Dermis blood vessel endothelial cell (primary cell): ENCODE measurements around the gene SELP. TPM values are rescaled to one million over a fixed set of nuclear protein-coding genes. Genes with fewer than 3 reads are reported as not detected.
A peak's percentile ranks its signal among the peaks of the same experiment; 100 is the strongest.
"Not testable (repeated sequence)": the region's sequence is repeated elsewhere in the genome, so short reads cannot be mapped to it uniquely, and the experiment has no call there.

Experiments
- DNase-seq: peaks from one replicate; pipeline ENCODE4 v3.0.0; 2010
- total RNA-seq: library from RNA; depleted of rRNA; stranded (reverse); fragments of >200 nt; gene quantifications from 2 replicates; pipeline ENCODE4 v1.2.3, GENCODE V29; 2014

Gene SELP
- 2.6 and 5.3 TPM in 2 replicates for total RNA-seq

DNA sequence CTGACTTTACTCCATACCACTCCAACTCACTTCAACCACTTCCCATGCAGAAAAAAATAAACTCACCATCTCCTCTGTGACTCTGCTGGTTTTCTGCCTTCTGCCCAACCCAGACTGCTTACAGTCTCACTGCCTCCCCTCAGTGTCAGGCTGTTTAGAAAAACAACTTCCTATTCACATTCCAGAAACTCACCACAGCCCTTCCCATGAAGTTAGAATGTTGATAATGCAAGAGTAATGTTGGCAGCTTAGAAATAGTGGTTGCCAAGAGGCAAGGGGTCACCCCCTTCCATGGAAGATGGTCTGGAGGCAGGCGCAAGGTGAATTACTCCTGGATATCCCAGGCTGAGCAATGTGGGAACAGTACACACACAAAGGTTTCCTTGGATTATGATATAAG lies at the start of gene SELP:
SELP (minus strand) TSS at position 119 of the 400 bp plus-strand sequence; CDS start at position 69, 50 bp downstream.
- peak; percentile 77 for DNase-seq

DNA sequence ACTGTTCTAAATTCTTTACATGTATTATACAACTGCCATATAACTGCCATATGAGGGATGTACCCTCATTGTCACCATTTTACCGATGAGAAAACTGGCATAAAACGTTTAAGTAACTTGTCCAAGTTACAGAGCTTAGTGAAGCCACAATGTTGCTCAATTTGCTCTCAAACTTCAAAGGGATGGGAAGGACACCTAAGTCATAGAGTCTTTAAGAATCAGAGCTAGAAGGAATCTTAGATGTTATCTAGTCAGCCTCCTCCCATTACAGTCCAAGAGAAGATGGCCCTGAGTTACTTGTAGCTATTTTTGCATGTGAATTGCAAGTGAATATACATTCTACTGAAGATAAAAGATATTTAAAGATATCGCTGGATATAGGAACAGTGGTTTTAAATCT lies 49.8 kb upstream of the SELP start:
- DNase-seq: no peak

DNA sequence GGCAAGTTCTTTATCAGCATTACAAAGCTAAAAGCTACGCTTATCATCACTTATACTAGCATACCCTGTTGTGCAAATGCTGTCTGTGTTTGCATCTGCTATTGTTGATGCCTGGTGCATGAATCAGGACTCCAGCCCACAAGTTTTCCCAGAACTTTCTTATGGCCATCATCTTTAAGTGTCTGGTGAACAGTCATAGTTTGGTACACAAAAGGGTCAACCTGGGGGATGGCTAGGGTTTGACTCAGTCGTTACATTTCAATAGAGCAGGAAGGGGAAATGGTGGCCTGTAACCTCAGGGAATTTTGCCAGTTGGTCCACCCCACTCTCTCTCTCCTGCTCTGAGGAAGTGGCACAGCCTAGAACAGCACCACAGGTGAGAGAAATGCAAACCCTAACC lies 46.1 kb upstream of the SELP start:
- peak; percentile 88 for DNase-seq

DNA sequence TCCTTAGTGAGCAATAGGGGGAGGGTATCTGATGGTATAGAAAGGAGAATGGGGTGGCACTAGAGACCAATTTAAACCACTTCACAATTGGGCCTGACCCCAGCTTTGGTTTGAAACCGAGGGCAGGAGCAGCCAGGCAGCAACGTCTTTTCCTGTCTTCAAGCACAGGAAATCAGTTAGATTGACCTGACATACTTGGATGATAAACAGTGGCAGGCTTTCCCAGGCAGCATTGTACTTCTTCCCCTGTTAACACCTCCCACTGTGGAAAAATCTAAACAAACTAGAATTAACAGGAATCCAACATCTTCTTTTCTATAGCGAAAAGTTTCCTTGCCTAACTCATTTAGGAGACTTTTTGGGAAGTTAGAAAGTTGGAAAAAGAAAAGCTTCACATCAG lies 40.9 kb upstream of the SELP start:
- DNase-seq: peak; percentile 91

DNA sequence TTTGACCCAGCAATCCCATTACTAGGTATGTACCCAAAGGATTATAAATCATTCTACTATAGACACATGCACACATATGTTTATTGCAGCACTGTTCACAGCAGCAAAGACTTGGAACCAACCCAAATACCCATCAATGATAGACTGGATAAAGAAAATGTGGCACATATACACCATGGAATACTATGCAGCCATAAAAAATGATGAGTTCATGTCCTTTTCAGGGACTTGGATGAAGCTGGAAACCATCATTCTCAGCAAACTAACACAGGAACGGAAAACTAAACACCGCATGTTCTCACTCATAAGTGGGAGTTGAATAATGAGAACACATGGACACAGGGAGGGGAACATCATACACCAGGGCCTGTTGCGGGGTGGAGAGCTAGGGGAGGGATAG lies 40.3 kb upstream of the SELP start:
- not testable (repeated sequence) for DNase-seq

DNA sequence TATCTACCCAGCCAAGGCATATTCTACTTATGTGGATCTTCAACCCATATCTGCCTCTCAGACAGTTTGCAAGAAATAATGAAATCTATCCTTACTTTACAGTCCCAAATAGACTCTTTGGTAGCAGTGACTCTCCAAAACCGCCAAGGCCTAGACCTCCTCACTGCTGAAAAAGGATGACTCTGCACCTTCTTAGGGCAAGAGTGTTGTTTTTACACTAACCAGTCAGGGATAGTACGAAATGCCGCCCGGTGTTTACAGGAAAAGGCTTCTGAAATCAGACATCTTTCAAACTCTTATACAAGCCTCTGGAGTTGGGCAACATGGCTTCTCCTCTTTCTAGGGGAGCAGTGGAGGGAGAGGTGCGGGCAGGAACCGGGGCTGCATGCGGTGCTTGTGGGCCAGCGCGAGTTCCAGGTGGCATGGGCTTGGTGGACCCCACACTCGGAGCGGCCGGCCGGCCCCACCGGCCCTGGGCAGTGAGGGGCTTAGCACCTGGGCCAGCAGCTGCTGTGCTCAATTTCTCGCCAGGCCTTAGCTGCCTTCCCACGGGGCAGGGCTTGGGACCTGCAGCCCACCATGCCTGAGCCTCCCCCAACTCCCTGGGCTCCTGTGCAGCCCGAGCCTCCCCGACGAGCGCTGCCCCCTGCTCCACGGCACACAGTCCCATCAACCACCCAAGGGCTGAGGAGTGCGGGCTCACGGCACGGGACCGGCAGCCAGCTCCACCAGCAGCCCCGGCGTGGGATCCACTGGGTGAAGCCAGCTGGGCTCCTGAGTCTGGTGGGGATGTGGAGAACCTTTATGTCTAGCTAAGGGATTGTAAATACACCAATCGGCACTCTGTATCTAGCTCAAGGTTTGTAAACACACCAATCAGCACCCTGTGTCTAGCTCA lies 38.0 kb upstream of the SELP start:
- not testable (repeated sequence) for DNase-seq

DNA sequence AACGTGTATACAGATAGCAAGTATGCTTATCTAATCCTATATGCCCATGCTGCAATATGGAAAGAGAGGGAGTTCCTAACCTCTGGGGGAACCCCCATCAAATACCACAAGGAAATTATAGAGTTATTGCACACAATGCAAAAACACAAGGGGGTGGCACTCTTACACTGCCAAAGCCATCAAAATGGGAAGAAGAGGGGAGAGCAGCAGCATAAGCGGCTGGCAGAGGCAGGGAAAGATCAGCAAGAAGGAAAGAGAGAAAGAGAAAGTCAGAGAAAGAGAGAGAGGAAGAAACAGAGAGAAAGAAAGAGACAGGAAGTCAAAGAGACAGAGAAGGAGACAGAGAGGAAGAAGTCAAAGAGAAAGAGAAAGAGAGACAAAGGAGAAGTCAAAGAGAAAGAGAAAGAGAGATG lies 37.3 kb upstream of the SELP start:
- DNase-seq: not testable (repeated sequence)

DNA sequence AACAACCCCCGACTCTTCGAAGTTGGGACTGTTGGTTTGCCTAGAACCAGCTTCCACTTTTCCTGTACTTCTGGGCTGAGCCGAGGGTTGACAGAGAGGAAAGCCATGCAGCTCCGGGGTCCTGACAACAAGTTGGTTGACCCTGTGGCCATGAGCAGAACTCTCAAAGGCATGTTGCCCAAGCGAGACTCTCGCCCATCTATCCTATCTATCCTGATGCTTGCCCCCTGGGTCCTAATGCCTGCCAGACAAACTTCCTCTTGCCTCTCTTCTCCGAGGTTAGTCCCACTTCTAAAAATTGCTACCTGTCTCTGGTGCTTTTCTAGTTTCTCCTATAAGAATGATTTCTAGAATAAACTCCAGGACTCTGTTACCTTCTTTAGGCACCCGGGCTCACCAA lies 32.8 kb upstream of the SELP start:
- DNase-seq: not testable (repeated sequence)

DNA sequence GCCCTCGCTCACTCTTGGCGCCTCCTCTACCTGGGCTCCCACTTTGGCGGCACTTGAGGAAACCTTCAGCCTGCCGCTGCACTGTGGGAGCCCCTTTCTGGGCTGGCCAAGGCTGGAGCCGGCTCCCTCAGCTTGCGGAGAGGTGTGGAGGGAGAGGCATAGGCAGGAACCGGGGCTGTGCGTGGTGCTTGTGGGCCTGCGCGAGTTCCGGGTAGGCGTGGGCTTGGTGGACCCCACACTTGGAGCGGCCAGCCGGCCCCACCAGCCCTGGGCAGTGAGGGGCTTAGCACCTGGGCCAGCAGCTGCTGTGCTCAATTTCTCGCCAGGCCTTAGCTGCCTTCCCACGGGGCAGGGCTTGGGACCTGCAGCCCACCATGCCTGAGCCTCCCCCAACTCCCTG lies 31.1 kb upstream of the SELP start:
- DNase-seq: not testable (repeated sequence)

DNA sequence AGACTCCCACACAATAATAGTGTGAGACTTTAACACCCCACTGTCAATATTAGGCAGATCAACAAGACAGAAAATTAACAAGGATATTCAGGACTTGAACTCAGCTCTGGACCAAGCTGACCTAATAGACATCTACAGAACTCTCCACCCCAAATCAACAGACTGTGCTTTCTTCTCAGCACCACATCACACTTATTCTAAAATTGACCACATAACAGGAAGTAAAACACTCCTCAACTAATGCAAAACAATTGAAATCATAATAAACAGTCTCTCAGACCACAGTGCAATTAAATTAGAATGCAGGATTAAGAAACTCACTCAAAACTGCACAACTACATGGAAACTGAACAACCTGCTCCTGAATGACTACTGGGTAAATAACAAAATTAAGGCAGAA lies 28.9 kb upstream of the SELP start:
- not testable (repeated sequence) for DNase-seq

DNA sequence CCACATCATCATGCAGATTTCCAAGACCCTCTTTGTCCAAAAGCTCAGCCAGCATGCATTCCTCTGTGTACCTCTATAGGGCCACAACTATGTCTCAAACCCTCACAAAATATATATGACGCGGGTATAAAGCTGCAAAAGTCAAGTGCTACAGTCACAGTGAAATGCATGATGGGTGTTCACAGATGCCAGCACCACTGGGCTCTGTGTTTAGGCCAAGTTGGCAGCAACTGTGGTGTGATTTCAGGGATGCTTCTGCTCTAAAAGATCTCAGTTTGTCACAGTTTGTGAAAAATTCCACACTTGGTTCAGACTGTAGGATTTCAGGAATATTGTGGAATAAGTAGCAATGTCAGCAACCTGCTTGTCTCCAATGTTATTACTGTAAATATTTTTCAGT lies 23.9 kb upstream of the SELP start:
- no peak for DNase-seq

DNA sequence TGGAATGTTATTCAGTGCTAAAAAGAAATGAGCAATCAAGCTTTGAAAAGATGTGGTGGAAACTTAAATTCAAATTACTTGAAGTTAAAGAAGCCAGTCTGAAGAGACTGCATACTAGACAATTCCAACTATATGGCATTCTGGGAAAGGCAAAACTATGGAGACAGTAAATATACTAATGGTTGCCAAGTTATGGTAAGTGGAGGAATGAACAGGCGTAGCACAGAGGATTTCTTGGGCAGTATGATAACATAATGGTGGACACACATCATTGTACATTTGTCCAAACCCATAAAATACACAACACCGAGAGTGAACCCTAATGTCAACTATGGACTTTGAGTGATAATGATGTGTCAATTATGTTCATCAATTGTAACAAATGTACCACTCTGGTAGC lies 21.1 kb upstream of the SELP start:
- DNase-seq: no peak

DNA sequence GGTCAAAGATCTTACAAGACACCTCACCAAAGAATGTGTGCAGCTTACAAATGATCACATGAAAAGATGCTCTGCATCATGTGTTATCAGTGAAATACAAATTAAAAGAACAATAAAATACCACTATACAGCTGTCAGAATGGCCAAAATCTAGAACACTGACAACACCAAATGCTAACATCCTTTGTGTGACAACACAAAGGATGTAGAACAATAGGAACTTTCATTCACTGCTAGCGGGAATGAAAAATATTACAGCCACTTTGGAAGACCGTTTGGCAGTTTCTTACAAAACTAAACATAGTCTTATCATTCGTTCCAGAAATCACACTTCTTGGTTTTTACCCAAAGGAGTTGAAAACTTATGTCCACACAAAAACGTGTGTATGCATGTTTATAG lies 20.6 kb upstream of the SELP start:
- no peak for DNase-seq

DNA sequence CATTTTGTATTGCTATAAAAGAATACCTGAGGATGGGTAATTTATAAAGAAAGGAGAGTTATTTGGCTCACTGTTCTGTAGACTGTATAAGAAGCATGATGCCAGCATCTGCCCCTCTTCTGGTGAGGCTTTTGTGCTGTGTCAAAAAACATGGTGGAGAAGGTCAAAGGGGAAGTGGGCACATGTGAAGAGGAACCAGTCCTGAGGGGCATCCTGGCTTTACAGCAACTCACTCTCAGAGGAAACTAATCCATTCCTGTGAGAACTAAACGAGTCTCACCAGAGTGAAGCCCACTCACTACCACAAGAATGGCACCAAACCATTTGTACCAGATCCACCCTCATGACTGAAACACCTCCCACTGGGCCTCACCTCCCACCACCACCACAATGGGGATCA lies 18.8 kb upstream of the SELP start:
- DNase-seq: no peak

DNA sequence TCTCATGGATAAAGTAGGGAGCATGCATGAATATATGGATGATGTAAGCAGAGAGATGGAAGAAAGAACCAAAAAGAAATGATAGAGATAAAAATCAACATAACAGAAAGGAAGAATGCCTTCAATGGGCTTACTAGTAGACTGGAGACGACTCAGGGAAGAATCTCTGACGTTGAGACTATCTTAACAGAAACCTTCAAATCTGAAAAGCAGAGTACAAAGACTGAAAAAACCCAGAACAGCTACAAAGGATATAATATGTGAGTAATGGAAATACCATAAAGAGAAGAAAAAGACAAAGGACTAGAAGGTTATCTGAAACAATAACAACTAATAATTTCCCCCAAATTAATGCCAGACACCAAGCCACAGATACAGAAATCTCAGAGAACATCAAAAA lies 18.3 kb upstream of the SELP start:
- no peak for DNase-seq

DNA sequence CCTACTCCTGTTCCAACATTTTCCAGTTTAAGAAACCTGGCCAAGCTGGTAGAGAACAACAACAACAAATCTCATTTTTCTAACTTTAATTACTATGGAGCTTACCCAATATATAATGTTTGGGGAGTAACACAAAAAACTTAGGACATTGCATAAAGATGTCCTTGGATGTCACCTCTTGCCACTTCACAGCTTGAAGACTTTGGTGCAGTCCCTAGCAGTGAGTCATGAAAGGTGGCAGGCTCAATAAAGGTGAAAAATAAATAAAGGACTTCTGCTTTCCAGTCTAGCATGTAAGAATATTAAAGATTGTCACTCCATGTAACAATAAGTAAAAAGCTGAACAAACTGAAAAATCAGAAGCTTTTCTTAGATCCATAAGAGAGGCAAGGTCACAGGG lies 17.6 kb upstream of the SELP start:
- DNase-seq: no peak

DNA sequence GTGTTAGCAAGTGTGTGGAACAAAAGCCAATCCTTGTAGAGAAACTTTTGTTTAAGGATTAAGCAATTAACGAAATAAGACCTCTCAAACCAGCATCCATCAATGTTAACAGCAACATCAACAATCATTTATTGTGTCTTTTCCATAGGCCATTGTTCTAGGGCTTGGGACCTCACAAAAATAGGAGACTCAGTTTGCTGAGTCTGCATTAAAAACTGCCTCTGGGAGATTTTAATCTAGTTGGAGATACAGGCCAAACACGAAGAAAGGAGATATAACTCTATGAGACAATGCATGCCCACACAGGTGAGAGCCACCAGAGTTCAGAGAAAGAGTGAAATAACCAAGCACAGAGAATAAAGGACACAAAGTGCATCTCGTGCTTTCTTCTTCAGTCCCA lies 14.4 kb upstream of the SELP start:
- no peak for DNase-seq

DNA sequence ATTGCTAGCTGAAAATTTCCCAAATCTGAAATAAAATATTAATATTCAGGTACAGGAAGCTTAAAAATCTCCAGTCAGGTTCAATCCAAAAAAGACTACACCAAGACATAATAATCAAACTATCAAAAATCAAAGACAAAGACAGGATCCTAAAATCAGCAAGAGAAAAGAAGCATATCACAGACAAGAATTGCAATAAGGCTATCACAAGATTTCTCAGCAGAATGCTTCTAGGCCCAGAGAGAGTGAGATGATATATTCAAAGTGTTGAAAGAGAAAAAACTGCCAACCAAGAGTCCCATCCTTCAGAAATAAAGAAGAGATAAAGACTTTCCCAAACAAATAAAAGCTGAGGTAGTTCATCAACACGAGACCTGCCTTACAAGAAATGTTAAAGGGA lies 5.0 kb upstream of the SELP start:
- DNase-seq: no peak

DNA sequence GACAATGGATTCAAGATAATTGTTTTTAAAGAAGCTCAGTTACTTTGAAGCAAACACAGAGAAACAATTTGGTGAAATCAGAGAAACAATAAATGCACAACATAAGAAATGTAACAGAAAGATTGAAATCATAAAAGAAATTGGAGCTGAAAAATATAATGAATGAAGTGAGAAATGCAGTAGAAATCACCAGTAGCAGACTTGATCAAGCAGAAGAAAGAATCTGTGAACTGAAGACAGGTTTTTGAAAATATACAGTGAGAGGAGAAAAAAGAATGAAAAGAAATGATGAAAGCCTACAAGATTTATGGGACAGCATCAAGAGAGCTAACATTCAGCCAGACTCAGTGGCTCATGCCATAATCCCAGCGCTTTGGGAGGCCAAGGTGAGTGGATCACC lies 4.2 kb upstream of the SELP start:
- DNase-seq: no peak

DNA sequence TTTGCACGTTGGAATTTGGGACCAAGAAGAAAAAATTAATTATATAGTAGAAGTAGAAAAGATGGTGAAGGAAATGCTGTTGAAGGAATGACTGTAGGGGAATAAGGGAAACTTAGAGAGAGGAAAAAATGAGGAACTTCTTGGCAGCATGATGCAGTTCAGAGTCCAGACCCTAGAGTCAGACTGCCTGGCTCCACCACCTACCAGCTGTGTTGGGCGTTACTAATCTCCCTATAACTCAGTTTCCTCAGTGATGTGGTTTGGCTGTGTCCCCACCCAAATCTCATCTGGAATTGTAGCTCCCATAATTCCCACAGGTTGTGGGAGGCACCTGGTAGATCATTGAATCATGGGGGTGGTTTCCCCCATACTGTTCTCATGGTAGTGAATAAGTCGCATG lies 1.3 kb upstream of the SELP start:
- no peak for DNase-seq

DNA sequence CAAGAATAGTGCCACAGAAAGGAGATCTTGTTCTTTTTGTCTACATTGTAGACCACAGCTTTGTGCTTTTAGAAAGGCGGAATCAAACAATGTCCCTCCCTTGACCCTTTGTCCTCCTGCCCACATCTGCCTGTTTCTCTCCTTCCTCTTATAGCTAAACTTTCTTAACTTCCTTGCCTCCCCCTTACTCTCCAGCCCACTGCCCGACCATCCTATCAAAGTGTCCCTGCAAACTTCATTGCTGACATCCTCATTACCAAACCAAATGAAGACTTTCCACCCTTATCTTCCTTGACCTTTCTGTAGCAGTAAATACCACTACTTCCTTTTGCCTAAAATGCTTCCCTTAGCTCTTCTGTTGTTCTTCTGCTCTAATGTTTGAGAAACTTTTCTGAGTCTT lies 5.0 kb downstream of the SELP start:
- DNase-seq: no peak

DNA sequence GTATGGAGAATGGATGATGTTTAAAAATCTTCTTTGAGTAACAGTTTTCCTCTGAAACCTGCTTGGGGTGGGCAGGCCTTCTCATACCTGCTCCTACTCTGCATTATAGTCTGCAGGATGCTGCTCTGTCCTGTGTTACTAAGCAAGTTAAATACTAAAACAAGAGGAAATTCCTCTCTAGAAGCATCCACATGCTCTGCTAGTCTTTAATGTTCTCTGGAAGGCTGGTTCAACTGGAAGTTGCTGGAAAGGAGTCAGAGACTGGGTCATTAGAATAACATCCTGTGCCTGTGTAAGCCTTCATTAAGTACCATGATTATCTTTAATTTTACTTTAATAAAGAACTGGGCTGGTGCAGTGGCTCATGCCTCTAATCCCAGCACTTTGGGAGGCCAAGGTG lies 5.8 kb downstream of the SELP start:
- peak; percentile 77 for DNase-seq

DNA sequence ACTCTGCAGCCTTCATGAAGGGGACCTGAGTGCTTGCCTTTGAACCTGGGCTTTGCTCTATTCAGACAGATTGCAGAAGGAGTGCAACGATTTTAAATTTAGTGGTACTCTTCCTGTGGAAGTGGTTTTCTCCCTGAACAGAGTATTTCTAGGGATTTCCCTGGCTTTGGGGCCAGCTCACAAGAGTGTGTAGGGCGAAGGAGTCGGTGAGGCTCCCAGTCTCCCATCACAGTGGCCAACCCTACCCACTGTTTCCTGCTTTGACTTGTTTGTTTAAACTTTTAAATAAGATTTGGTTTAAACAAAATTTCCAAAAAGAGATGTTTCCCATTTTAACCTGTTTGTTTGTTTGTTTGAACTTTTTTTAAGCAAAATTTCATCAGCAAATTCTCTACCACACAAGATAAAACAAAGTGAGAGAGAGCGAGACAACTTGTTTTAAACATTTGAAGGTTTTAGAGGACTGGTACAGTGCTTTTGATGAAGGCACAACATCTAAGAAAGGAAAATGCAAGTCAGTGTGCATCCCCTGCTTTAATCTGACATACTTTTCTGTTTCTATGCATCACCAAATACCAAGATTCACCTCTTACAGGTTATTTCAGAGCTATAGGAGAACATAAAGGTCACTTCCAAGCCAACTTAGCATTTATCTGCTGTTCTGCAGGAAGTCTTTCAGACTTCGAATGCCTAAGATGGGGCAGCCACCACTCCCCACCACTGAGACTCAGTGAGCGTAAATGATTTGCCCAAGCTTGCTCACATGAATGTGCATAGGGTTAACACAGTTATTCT lies 6.6 kb downstream of the SELP start:
- DNase-seq: no peak

DNA sequence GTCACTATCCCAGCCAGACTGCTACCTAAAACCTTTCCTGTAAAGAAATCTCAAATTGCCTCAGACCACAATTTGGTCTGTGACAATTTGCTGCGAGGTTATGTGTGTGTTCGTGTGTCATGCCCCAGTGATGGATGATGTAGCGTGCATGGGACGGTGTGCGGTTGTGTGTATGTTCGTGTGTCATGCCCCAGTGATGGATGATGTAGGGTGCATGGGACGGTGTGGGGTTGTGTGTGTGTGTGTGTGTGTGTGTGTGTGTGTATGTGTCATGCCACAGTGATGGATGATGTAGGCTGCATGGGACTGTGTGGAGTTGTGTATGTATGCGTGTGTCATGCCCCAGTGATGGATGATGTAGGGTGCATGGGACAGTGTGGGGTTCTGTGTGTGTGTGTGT lies 9.4 kb downstream of the SELP start:
- DNase-seq: no peak
